NCI-H1417 (cell line): Measurements from ENCODE around the gene PNRC1.
"Not testable (repeated sequence)": the region's sequence is repeated elsewhere in the genome, so short reads cannot be mapped to it uniquely, and the experiment has no call there.

Source experiments
- DNase-seq, 3 experiments: peaks; one replicate each; lab custom pipeline; 2025; lab: John Stamatoyannopoulos, UW

The PNRC1 gene

DNA sequence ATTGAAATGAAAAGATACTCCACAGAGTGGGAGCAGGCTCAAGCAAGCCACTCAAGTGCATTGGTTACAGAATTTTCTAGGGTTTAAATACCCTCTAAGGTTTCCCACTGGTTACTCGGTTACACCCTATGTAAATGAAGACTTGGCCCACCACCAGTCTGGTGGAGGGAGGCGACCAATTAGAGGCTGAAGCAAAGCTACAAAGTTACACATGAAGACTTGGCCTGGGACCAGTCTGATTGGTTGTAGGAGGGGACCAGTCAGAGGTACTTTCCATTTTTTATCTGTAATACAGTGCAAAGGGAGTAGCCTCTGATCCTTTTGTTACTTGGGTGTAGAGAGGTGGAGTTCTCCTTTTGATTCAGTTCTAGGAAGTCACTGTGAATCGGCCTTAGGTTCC is 29.7 kb downstream of the PNRC1 start:
- DNase-seq = no peak

DNA sequence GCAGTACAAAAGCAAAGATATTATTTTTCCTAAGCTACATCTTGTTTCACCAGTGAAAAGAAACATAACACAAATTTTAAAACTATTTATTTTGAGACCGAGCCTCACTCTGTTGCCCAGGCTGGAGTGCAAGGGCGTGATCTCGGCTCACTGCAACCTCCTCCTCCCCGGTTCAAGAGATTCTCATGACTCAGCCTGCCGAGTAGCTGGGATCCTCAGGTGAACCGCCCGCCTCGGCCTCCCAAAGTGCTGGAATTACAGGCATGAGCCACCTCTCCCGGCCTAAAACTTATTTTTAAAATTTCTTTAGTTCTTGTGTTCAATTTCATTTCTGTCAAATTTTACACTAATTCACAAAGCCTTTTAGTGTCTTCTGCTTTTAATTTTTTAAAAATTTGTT is 31.4 kb downstream of the PNRC1 start:
- no peak for DNase-seq

GRCh38 chr6:89116702-89117101 is 36.2 kb downstream of the PNRC1 start:
- no peak for DNase-seq

DNA sequence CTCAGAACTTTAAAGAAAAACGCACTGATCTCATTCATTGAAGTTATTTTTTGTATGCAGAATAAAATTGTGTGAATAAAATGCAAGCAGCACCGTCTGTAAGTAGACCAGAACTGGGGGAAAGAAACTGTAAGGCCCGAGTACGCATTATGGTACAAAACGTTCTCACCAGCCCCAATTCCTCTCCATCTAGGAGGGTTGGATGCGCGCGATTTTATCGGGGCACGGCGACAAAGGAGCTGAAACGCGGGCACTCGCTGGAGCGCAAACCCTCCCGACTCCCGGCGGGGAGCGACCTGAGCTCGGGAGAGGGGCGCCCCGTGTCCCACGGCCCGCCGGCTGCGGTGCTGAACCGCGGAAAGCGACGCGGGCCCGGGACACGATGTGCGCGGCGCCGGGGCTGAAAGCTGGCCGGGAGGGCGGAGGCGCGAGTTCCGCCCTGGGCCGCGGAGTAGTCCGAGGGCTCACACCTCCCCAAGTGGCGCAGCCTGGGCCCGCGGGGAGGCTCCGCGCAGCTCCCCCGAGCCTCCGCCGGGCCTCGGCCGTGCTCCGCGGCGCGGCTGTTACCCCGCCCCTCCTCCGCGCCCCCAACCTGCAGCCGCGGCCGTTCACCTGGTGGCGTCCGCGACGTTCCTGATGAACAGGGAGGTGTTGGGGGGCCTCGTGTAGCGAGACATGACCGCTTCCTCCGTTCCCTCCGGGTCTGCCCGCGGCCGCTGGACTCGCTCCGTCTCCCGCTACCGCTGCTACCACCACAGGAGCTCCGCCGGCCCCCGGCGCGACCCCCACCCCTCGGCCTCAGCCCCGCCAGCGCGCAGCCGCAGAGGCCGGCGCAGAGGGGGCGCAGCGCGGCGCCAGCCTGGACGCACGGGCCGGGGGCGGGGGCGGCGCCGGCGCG is 36.9 kb downstream of the PNRC1 start, which contains the start of gene SRSF12:
Gene SRSF12, minus strand, starts transcription at position 861 of the 898 bp plus-strand sequence. Its CDS starts 184 bp downstream, at position 677.
- peak; percentile 32 to 90 (median 80) for DNase-seq

GRCh38 chr6:89118931-89119330 is 38.4 kb downstream of the PNRC1 start:
- DNase-seq = no peak

GRCh38 chr6:89120371-89120770 is 39.8 kb downstream of the PNRC1 start:
- no peak for DNase-seq

DNA sequence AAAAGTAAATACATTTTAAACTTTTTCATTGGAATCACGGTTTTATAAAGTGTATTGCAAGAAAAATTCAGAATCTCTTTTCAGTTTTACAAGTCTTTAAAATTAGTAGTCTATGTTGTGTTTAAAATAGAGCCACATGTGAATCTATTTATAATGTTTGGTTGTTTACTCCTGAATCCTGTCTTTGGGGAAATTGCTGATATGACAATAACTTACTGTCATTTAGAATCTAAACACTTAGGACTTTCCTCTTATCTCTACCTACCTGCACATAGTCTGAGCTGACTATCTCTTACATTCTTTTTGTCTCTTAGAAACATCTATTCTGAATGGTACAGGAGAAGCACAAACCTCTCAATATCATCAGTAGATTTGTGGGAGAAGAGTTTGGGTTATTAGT is 41.4 kb downstream of the PNRC1 start:
- no peak for DNase-seq

DNA sequence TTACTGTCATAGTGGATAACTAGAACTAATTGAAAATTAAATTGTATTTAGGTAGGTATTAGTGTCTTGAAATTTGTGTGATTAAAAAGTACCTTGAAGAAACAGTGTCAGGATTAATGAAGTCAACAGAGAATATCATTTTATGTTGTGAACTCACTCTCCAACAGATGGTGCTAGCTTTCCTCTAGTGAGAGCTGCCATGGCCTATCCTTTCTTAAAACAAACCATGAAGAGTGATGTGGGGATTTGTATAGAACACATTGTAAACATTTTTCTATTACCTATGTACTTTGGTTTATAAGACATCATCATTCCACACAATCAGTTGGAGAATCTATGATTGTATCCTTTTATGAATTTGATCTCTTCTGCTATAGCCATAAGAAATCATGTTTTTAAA is 42.1 kb downstream of the PNRC1 start:
- peak; percentile 3 to 65 (median 10) for DNase-seq

DNA sequence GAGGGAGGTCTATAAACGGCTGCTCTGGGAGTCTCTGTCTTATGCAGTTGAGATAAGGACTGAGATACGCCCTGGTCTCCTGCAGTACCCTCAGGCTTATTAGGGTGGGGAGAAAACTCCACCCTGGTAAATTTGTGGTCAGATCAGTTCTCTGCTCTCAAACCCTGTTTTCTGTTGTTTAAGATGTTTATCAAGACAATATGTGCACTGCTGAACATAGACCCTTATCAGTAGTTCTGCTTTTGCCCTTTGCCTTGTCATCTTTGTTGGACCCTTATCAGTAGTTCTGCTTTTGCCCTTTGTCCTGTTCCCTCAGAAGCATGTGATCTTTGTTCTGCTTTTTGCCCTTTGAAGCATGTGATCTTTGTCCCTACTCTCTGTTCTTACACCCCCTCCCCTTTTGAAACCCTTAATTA is 47.7 kb downstream of the PNRC1 start:
- DNase-seq = not testable (repeated sequence)

DNA sequence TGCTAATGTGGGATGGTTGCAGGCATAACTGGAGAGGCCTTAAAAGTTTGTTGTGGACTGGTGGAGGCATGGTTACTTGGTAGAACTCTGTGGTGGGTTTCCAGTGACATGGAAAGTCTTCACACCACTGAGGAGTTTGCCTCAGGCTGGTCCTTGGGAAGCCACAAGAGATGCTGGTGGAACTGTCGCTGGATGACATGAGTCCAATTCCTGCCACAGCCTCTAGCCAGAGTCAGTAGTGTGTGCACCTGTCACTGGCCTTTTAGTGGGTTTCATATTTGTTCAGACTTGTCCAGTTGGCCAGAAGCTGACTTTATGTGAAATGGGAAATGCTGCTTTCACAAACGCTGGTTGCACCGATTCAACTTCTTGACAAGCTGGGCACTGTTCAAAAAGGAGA is 51.0 kb downstream of the PNRC1 start:
- DNase-seq = no peak

- DNase-seq = no peak
Observed at GRCh38 chr6:89132057-89132456, 51.5 kb downstream of the PNRC1 start.

DNA sequence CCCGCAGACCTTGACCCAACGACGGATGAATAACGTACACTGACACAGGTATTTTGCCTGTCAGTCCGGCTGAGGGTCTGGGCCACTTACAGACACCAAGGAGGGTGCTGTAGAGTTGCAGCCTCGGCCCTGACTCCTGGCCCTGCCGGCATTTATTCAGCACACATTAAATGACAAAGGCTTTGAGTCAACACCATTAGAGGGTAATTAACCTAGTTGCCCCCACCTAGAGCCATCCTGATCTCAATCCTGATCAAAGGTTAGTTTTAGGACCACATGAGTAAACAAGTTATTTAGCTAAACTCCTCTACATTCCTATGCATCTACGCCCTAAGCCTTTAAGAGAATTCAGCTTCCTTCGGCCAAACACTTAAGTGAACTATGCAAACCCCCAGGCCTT is 53.4 kb downstream of the PNRC1 start:
- no peak for DNase-seq

DNA sequence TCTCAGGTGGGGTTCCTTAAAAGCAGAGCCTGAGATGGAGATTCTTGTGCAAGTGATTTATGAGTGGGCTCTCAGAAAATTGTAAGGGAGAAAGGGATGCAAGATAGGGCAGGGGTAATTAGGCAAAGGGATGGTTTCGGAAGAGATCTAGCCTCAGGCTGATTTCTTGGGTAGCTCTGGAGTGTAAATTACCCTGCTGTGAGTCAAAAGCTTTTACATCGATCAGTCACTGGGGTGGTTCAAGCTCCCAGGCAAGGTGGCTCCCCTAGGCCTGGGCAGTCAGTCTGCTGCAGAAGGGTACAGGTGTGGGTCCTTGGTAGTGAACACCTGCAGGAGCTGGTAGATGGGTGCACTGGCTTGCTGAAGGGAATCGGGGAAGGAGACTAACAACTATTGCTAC is 54.2 kb downstream of the PNRC1 start:
- DNase-seq = no peak
